H7 (cell line): Measurements from ENCODE around the gene MAS1. TPM values are rescaled to one million over a fixed set of nuclear protein-coding genes. Genes with fewer than 3 reads are reported as not detected.

Source experiments
- total RNA-seq: library from RNA; depleted of rRNA; stranded (reverse); fragments of >200 nt; shearing (Covaris generic); gene quantifications from 2 replicates; pipeline ENCODE4 v1.2.3, GENCODE V29; 2014; rRNA removed

MAS1 gene
- total RNA-seq, 1 experiment from 2014 or later, result not detected

Other genes starting within 250 kb of the MAS1 start
- 90.8 and 114 TPM in 2 replicates for gene SOD2, start 197.7 kb upstream of the MAS1 start, total RNA-seq
- 58.1 and 63.1 TPM in 2 replicates for gene WTAP, start 163.5 kb upstream of the MAS1 start, total RNA-seq
- gene ACAT2, start 128.9 kb upstream of the MAS1 start, total RNA-seq, result 73.0 and 108 TPM in 2 replicates
- 375 and 406 TPM in 2 replicates for gene TCP1, start 101.4 kb upstream of the MAS1 start, total RNA-seq
- 90.2 and 99.0 TPM in 2 replicates for gene MRPL18, start 100.5 kb upstream of the MAS1 start, total RNA-seq
- not detected in 2 replicates for gene PNLDC1, start 90.7 kb upstream of the MAS1 start, total RNA-seq
- 27.9 and 29.4 TPM in 2 replicates for gene IGF2R, start 78.1 kb downstream of the MAS1 start, total RNA-seq
- gene SLC22A1, start 230.8 kb downstream of the MAS1 start, total RNA-seq, result 5.5 and 7.3 TPM in 2 replicates